GM19397 (cell line): ENCODE measurements around the gene P3R3URF.

Experiments
- ATAC-seq: cut with Tn5 transposase; IDR thresholded peaks from one replicate; pipeline ENCODE4 v1.9.1; 2021; ENCODE audit warnings: mild to moderate bottlenecking, moderate library complexity; ENCODE audit not compliant: unreplicated experiment

Gene P3R3URF

GRCh38 chr1:46134660-46135331, 41.5 kb downstream of the P3R3URF start:
- ATAC-seq = no peak

- no peak for ATAC-seq
These were observed 42.4 kb downstream of the P3R3URF start for GRCh38 chr1:46133781-46134350.

GRCh38 chr1:46133181-46133658, 43.1 kb downstream of the P3R3URF start:
- ATAC-seq = peak; percentile 46

GRCh38 chr1:46132529-46133180, 43.6 kb downstream of the P3R3URF start, which contains the start of gene PIK3R3:
TSS of gene PIK3R3 (minus strand) at chr1:46132629. CDS start at chr1:46131952, 677 bp downstream.
- ATAC-seq = peak; percentile 88

GRCh38 chr1:46131712-46132528, 44.4 kb downstream of the P3R3URF start:
- ATAC-seq = no peak

GRCh38 chr1:46131093-46131492, 45.2 kb downstream of the P3R3URF start:
- ATAC-seq = no peak

GRCh38 chr1:46130606-46131005, 45.7 kb downstream of the P3R3URF start:
- no peak for ATAC-seq

- no peak for ATAC-seq
These were observed 46.2 kb downstream of the P3R3URF start for GRCh38 chr1:46130121-46130520.

- no peak for ATAC-seq
These were observed 47.9 kb downstream of the P3R3URF start for GRCh38 chr1:46128344-46128743.
